HCT116 (cell line): ENCODE measurements around the gene TOR4A. TPM values are rescaled to one million over a fixed set of nuclear protein-coding genes. Genes with fewer than 3 reads are reported as not detected.
A peak's percentile ranks its signal among the peaks of the same experiment; 100 is the strongest.

ENCODE experiments used
- ATAC-seq: fragments of 200-7000 bp; cut with Tn5 transposase; 2 replicates; pipeline ENCODE4 v1.9.1; 2020; ENCODE audit warnings: mild to moderate bottlenecking, moderate library complexity
- BruUV-seq: library from RNA; stranded (reverse); fragments of 400-500 nt; replicated peaks from 2 replicates; lab custom pipeline; 2021; lab: Mats Ljungman, UMichigan
- CTCF ChIA-PET: fragments of 300-600 bp; sonication (Branson Sonifier 250); formaldehyde crosslinking; loops from one replicate; lab custom pipeline; 2021; ENCODE audit warnings: antibody characterized with exemption; lab: Charles Lee
- POLR2A ChIA-PET: fragments of 300-600, 350-600 bp; sonication (Branson Sonifier 250); formaldehyde crosslinking; loops from one replicate; lab custom pipeline; 2021; ENCODE audit warnings: antibody characterized with exemption; lab: Charles Lee
- RAD21 ChIA-PET, 2 experiments: fragments of 300-600 bp; sonication (Branson Sonifier 250); formaldehyde crosslinking; loops; one replicate each; lab custom pipeline; 2023; ENCODE audit warnings: low total read pairs in 2 of 2; ENCODE audit not compliant: uncharacterized antibody in 2 of 2, unreplicated experiment in 2 of 2, low non-redundant PET in 1 of 2; lab: Charles Lee
- DNase-seq: peaks from one replicate; pipeline ENCODE4 v3.0.0-alpha.2; 2010; ENCODE audit warnings: low read depth, low spot score
- H2AFZ ChIP-seq: fragments of 200-600 bp; shearing (Covaris generic), sonication (generic); 2 replicates; pipeline ENCODE4 v1.6.1; 2017; ENCODE audit warnings: low read depth, mixed run types, mixed read lengths, antibody characterized with exemption, low read length; ENCODE audit not compliant: poor library complexity, severe bottlenecking
- H3K27ac ChIP-seq: 2 replicates; pipeline ENCODE4 v1.5.1; 2012; ENCODE audit warnings: low read depth, low read length
- H3K27me3 ChIP-seq: fragments of 200-600 bp; sonication (generic); 2 replicates; pipeline ENCODE4 v1.6.1; 2016; ENCODE audit warnings: mixed run types, low read length, mixed read lengths; ENCODE audit not compliant: insufficient read depth
- H3K36me3 ChIP-seq, 2 experiments: fragments of 200-500 bp in 1 of 2; fragments of 200-600 bp in 1 of 2; sonication (Bioruptor generic) in 1 of 2; sonication (generic) in 1 of 2; 2 replicates each; pipeline versions ENCODE4 v1.5.1 to v1.6.1; 2014 to 2016; ENCODE audit warnings: low read length in 2 of 2, inconsistent platforms in 1 of 2, mixed read lengths in 1 of 2, mixed run types in 1 of 2; ENCODE audit not compliant: insufficient read depth in 2 of 2, control insufficient read depth in 1 of 2
- H3K4me1 ChIP-seq, 2 experiments: fragments of 200-600 bp in 1 of 2; sonication (generic) in 1 of 2; 2 replicates each; pipeline versions ENCODE4 v1.5.1 to v1.6.1; 2012 to 2017; ENCODE audit warnings: low read length in 2 of 2, inconsistent platforms in 1 of 2, mild to moderate bottlenecking in 1 of 2, mixed read lengths in 1 of 2, mixed run types in 1 of 2, moderate library complexity in 1 of 2; ENCODE audit not compliant: insufficient read depth in 2 of 2, control insufficient read depth in 1 of 2
- H3K4me2 ChIP-seq: fragments of 200-600 bp; sonication (generic); 2 replicates; pipeline ENCODE4 v1.6.1; 2017; ENCODE audit warnings: mixed run types, low read length, mixed read lengths
- H3K4me3 ChIP-seq, 2 experiments: fragments of 200-600 bp in 1 of 2; sonication (generic) in 1 of 2; replicated peaks in 1 of 2; 2 replicates each; pipeline ENCODE4 v1.5.1; 2011 to 2016; ENCODE audit warnings: low read length in 2 of 2, control low read depth in 1 of 2, low read depth in 1 of 2, mild to moderate bottlenecking in 1 of 2, mixed read lengths in 1 of 2, mixed run types in 1 of 2
- H3K79me2 ChIP-seq: fragments of 200-600 bp; sonication (generic); 2 replicates; pipeline ENCODE4 v1.6.1; 2017; ENCODE audit warnings: mild to moderate bottlenecking, mixed run types, low read length, moderate library complexity, mixed read lengths; ENCODE audit not compliant: insufficient read depth
- H3K9ac ChIP-seq: fragments of 200-600 bp; sonication (generic); 2 replicates; pipeline ENCODE4 v1.6.1; 2016; ENCODE audit warnings: low read length, mixed read lengths
- H3K9me2 ChIP-seq: fragments of 200-600 bp; sonication (generic), shearing (Covaris generic); 2 replicates; pipeline ENCODE4 v1.6.1; 2017; ENCODE audit warnings: mixed run types, mild to moderate bottlenecking, moderate library complexity; ENCODE audit not compliant: insufficient read depth
- H3K9me3 ChIP-seq, 2 experiments: fragments of 200-500 bp in 1 of 2; fragments of 200-600 bp in 1 of 2; sonication (Bioruptor generic) in 1 of 2; sonication (generic) in 1 of 2; 2 replicates each; pipeline ENCODE4 v1.6.1; 2014 to 2017; ENCODE audit warnings: low read length in 2 of 2, mixed read lengths in 2 of 2, inconsistent platforms in 1 of 2, low read depth in 1 of 2, mild to moderate bottlenecking in 1 of 2, mixed run types in 1 of 2, moderate library complexity in 1 of 2; ENCODE audit not compliant: control insufficient read depth in 1 of 2, insufficient read depth in 1 of 2
- H4K20me1 ChIP-seq: fragments of 200-600 bp; sonication (generic), shearing (Covaris generic); 2 replicates; pipeline ENCODE4 v1.6.1; 2017; ENCODE audit warnings: mixed run types, mild to moderate bottlenecking, moderate library complexity; ENCODE audit not compliant: insufficient read depth
- ATF3 ChIP-seq: IDR thresholded peaks from 2 replicates; pipeline ENCODE4 v1.6.1; 2012
- CBX3 ChIP-seq: IDR thresholded peaks from 2 replicates; pipeline ENCODE4 v1.6.1; 2012; ENCODE audit warnings: low read depth
- CEBPB ChIP-seq: IDR thresholded peaks from 2 replicates; pipeline ENCODE4 v1.6.1; 2012; ENCODE audit warnings: low read depth
- CTCF ChIP-seq, 3 experiments: fragments of 200-600 bp in 1 of 3; sonication (generic) in 1 of 3; IDR thresholded peaks in 2 of 3; conservative IDR thresholded peaks in 1 of 3; 2 replicates each; pipeline ENCODE4 v1.5.1; 2012 to 2017; ENCODE audit warnings: low read depth in 2 of 3, low read length in 2 of 3, antibody characterized with exemption in 1 of 3, borderline replicate concordance in 1 of 3, control low read depth in 1 of 3, mild to moderate bottlenecking in 1 of 3, mixed read lengths in 1 of 3, mixed run types in 1 of 3, moderate library complexity in 1 of 3; ENCODE audit not compliant: insufficient read depth in 1 of 3
- EGR1 ChIP-seq: IDR thresholded peaks from 2 replicates; pipeline ENCODE4 v1.6.1; 2012; ENCODE audit warnings: low read depth
- EZH2 ChIP-seq: fragments of 200-600 bp; sonication (generic); IDR thresholded peaks from 2 replicates; pipeline ENCODE4 v1.6.1; 2017; ENCODE audit warnings: antibody characterized with exemption, mixed run types
- EZH2phosphoT487 ChIP-seq: fragments of 200-600 bp; IDR thresholded peaks from 2 replicates; pipeline ENCODE4 v1.6.1; 2018; ENCODE audit warnings: antibody characterized with exemption, borderline replicate concordance
- FOSL1 ChIP-seq: IDR thresholded peaks from 2 replicates; pipeline ENCODE4 v1.6.1; 2012; ENCODE audit warnings: low read depth
- JUND ChIP-seq: IDR thresholded peaks from 2 replicates; pipeline ENCODE4 v1.6.1; 2012
- MAX ChIP-seq: IDR thresholded peaks from 2 replicates; pipeline ENCODE4 v1.6.1; 2012
- POLR2A ChIP-seq: IDR thresholded peaks from 2 replicates; pipeline ENCODE4 v1.7.0; 2011; ENCODE audit warnings: borderline replicate concordance; ENCODE audit not compliant: insufficient read depth, insufficient read length; ENCODE audit errors: extremely low read depth
- POLR2AphosphoS5 ChIP-seq: IDR thresholded peaks from 2 replicates; pipeline ENCODE4 v1.6.1; 2011; ENCODE audit warnings: mild to moderate bottlenecking, low read depth, low read length, moderate library complexity
- RAD21 ChIP-seq: IDR thresholded peaks from 2 replicates; pipeline ENCODE4 v1.6.1; 2012; ENCODE audit warnings: low read depth, mild to moderate bottlenecking
- REST ChIP-seq: IDR thresholded peaks from 2 replicates; pipeline ENCODE4 v1.6.1; 2012; ENCODE audit warnings: low read depth
- SIN3A ChIP-seq: IDR thresholded peaks from 2 replicates; pipeline ENCODE4 v1.6.1; 2012; ENCODE audit warnings: low read depth
- SP1 ChIP-seq: IDR thresholded peaks from 2 replicates; pipeline ENCODE4 v1.6.1; 2012; ENCODE audit warnings: low read depth
- SRF ChIP-seq: IDR thresholded peaks from 2 replicates; pipeline ENCODE4 v1.6.1; 2012; ENCODE audit warnings: low read depth
- ZBTB33 ChIP-seq: IDR thresholded peaks from 2 replicates; pipeline ENCODE4 v1.6.1; 2011; ENCODE audit warnings: mild to moderate bottlenecking, low read length, moderate library complexity; ENCODE audit not compliant: insufficient replicate concordance; ENCODE audit errors: extremely low read depth
- ZFX ChIP-seq: fragments of 450-650 bp; IDR thresholded peaks from 2 replicates; pipeline ENCODE4 v1.6.1; 2017
- ZNF274 ChIP-seq: fragments of 200-500 bp; sonication (Bioruptor generic); IDR thresholded peaks from 2 replicates; pipeline ENCODE4 v1.6.1; 2014; ENCODE audit warnings: mild to moderate bottlenecking, low read depth, low read length, inconsistent platforms
- intact Hi-C: fragments of 100-400 bp; cut with micrococcal nuclease; formaldehyde crosslinking; loops from 2 replicates; pipeline ENCODE4 v1.10.0; 2022
- total RNA-seq: library from RNA; stranded (reverse); gene quantifications from one replicate; pipeline ENCODE4 v1.2.1, GENCODE V29; 2021; ENCODE audit not compliant: unreplicated experiment

TOR4A gene
- total RNA-seq, 1 experiment from 2014 or later = 34.0 TPM

- H3K9ac ChIP-seq = no peak overlapping the region
- H3K4me2 ChIP-seq = no peak overlapping the region
- TF ChIP-seq POLR2AphosphoS5 (no peak), EZH2phosphoT487 (no peak), FOSL1 (no peak), SRF (no peak), SIN3A (no peak), ZFX (no peak), RAD21 (no peak), POLR2A (no peak), JUND (no peak), ZNF274 (no peak), EZH2 (no peak), CTCF (IDR thresholded peaks at IDR 0.05 in 2 of 3, conservative IDR thresholded peaks at IDR 0.05 in 1 of 3; ENCODE audit: borderline replicate concordance in 1 of 3, insufficient read depth in 1 of 3, low read depth in 2 of 3, low read length in 2 of 3) (no peak), SP1 (no peak), REST (no peak), CEBPB (no peak), EGR1 (no peak), ATF3 (no peak), MAX (no peak), CBX3 (no peak), ZBTB33 (no peak)
- H3K79me2 ChIP-seq = peaks cover 17% of the 10 kb centered on the region
- no peaks in the 10 kb centered on the region for H3K9me2 ChIP-seq
- no peaks in the 10 kb centered on the region for H3K27me3 ChIP-seq
- intact Hi-C loops = no loop called here
- no peaks in the 10 kb centered on the region for H3K9me3 ChIP-seq
- no peaks in the 10 kb centered on the region for H3K36me3 ChIP-seq
- peaks cover 2% of the 10 kb centered on the region; the same call in 1 of the 2 replicates for H4K20me1 ChIP-seq
- no peak for ATAC-seq
- CTCF ChIA-PET = no interaction called here
- no peak overlapping the region for H3K4me3 ChIP-seq
- no peak overlapping the region for H2AFZ ChIP-seq
- no TSS peak for BruUV-seq
- POLR2A ChIA-PET = interaction anchor here (1.0 kb wide), 1 partner anchor 11 kb away, joined by 3 read pairs; no protein-coding TSS in a partner anchor
- H3K27ac ChIP-seq = peak overlapping the region; percentile 14; the same call in 1 of the 2 replicates
- peaks cover 31 to 69% of the 10 kb centered on the region in 2 experiments for H3K4me1 ChIP-seq
- RAD21 ChIA-PET = no interaction called here
- no peak for DNase-seq
Observed at GRCh38 chr9:137297966-137298365, 20.4 kb downstream of the TOR4A start.
